NCI-H510A treated with DMSO at 0.1 percent for 48 hours (cell line): Measurements from ENCODE around the gene SLC17A4.

Experiments
- DNase-seq: peaks from one replicate; lab custom pipeline; 2025; lab: John Stamatoyannopoulos, UW

Gene SLC17A4

GRCh38 chr6:25816252-25816651 lies 61.7 kb downstream of the SLC17A4 start:
- no peak for DNase-seq

DNA sequence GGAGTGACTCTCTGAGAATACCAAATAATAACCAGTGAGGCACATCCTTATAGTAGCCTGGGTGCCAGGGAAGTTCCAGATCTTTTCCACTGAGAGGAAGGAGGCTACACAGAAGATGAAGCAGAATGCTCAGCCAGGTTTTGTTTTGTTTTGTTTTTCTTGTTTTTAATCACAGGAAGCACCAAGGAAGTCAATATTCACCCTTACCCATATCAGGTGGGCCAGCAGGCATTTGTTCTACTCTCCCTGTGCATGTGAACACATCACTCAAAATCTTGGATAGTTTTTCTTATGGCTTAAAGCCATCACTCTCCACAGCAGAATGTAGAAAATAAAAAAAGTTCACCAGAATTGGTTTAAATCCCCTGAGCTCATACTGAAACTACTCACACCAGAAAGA lies 66.8 kb downstream of the SLC17A4 start:
- DNase-seq, result no peak

- DNase-seq, result no peak
Observed at GRCh38 chr6:25829375-25829774, 74.8 kb downstream of the SLC17A4 start.

- DNase-seq, result no peak
Observed at GRCh38 chr6:25830458-25830857, 75.9 kb downstream of the SLC17A4 start.
